GM18499 (cell line): ENCODE results near the gene SLC26A9.

Experiments used
- ATAC-seq: cut with Tn5 transposase; IDR thresholded peaks from one replicate; pipeline ENCODE4 v1.9.1; 2021; ENCODE audit warnings: moderate number of reproducible peaks; ENCODE audit not compliant: insufficient read depth, unreplicated experiment

Gene SLC26A9

GRCh38 chr1:205943245-205943644 is at the start of gene SLC26A9:
Gene SLC26A9 (minus strand): TSS chr1:205943456. CDS start chr1:205935820, 7,636 bp downstream.
- ATAC-seq: no peak

- no peak for ATAC-seq
Observed at GRCh38 chr1:205992218-205992882, 49.1 kb upstream of the SLC26A9 start.

- ATAC-seq: no peak
Observed at GRCh38 chr1:205991237-205991636, 48.0 kb upstream of the SLC26A9 start.

GRCh38 chr1:205990226-205990625 is 47.0 kb upstream of the SLC26A9 start:
- ATAC-seq: no peak

GRCh38 chr1:205989786-205990185 is 46.5 kb upstream of the SLC26A9 start:
- ATAC-seq: no peak

- ATAC-seq: no peak
Observed at GRCh38 chr1:205988585-205988995, 45.3 kb upstream of the SLC26A9 start.

- ATAC-seq: no peak
Observed at GRCh38 chr1:205986861-205987260, 43.6 kb upstream of the SLC26A9 start.

GRCh38 chr1:205986292-205986691 is 43.0 kb upstream of the SLC26A9 start:
- ATAC-seq: no peak

GRCh38 chr1:205985330-205986005 is 42.2 kb upstream of the SLC26A9 start:
- no peak for ATAC-seq

GRCh38 chr1:205983925-205984725 is 40.9 kb upstream of the SLC26A9 start:
- ATAC-seq: no peak

GRCh38 chr1:205981257-205981656 is 38.0 kb upstream of the SLC26A9 start:
- no peak for ATAC-seq

GRCh38 chr1:205980237-205980870 is 37.1 kb upstream of the SLC26A9 start:
- no peak for ATAC-seq

- ATAC-seq: no peak
Observed at GRCh38 chr1:205979301-205979700, 36.0 kb upstream of the SLC26A9 start.

GRCh38 chr1:205978676-205979075 is 35.4 kb upstream of the SLC26A9 start:
- no peak for ATAC-seq

GRCh38 chr1:205977402-205978014 is 34.3 kb upstream of the SLC26A9 start:
- ATAC-seq: no peak

GRCh38 chr1:205976708-205977401 is 33.6 kb upstream of the SLC26A9 start:
- ATAC-seq: no peak

- no peak for ATAC-seq
Observed at GRCh38 chr1:205976036-205976435, 32.8 kb upstream of the SLC26A9 start.

GRCh38 chr1:205975387-205975998 is 32.2 kb upstream of the SLC26A9 start:
- no peak for ATAC-seq

- no peak for ATAC-seq
Observed at GRCh38 chr1:205974712-205975111, 31.5 kb upstream of the SLC26A9 start.
